Measurements from ENCODE around the gene DHRS2.

DHRS2 gene

GRCh38 chr14:23600322-23600707 lies 35.8 kb upstream of the DHRS2 start:
- no peak for TF ChIP-seq CTCF (IDR thresholded peaks at IDR 0.05)
- Histone ChIP-seq H3K9me3 (no peaks in the 10 kb centered on the region), H3K4me1 (ENCODE audit: control insufficient read depth in 1 of 2, insufficient read depth in 1 of 2, low read depth in 1 of 2, low read length in 1 of 2) (no peaks in the 10 kb centered on the region), H3K27me3 (no peaks in the 10 kb centered on the region), H3K36me3 (no peaks in the 10 kb centered on the region), H3K27ac (no peak overlapping the region), H3K4me3 (ENCODE audit: low read depth in 1 of 2, low read length in 1 of 2) (no peak overlapping the region)

GRCh38 chr14:23600806-23601205 lies 35.4 kb upstream of the DHRS2 start:
- H3K36me3 ChIP-seq, result no peaks in the 10 kb centered on the region
- no peak overlapping the region for H3K4me3 ChIP-seq (ENCODE audit: low read depth in 1 of 2, low read length in 1 of 2)
- H3K27me3 ChIP-seq, result no peaks in the 10 kb centered on the region
- H3K27ac ChIP-seq, result no peak overlapping the region
- no peaks in the 10 kb centered on the region for H3K4me1 ChIP-seq (ENCODE audit: control insufficient read depth in 1 of 2, insufficient read depth in 1 of 2, low read depth in 1 of 2, low read length in 1 of 2)
- no peaks in the 10 kb centered on the region for H3K9me3 ChIP-seq
- no peak for TF ChIP-seq CTCF (IDR thresholded peaks at IDR 0.05)

- no peaks in the 10 kb centered on the region for H3K27me3 ChIP-seq
- no peaks in the 10 kb centered on the region for H3K36me3 ChIP-seq
- H3K27ac ChIP-seq, result no peak overlapping the region
- no peaks in the 10 kb centered on the region for H3K9me3 ChIP-seq
- no peak overlapping the region for H3K4me3 ChIP-seq (ENCODE audit: low read depth in 1 of 2, low read length in 1 of 2)
- H3K4me1 ChIP-seq (ENCODE audit: control insufficient read depth in 1 of 2, insufficient read depth in 1 of 2, low read depth in 1 of 2, low read length in 1 of 2), result no peaks in the 10 kb centered on the region
- TF ChIP-seq CTCF (IDR thresholded peaks at IDR 0.05), result no peak
Observed at GRCh38 chr14:23601424-23601823, 34.7 kb upstream of the DHRS2 start.

- no peaks in the 10 kb centered on the region for H3K36me3 ChIP-seq
- no peaks in the 10 kb centered on the region for H3K9me3 ChIP-seq
- H3K27me3 ChIP-seq, result no peaks in the 10 kb centered on the region
- no peaks in the 10 kb centered on the region for H3K4me1 ChIP-seq (ENCODE audit: control insufficient read depth in 1 of 2, insufficient read depth in 1 of 2, low read depth in 1 of 2, low read length in 1 of 2)
- no peak for TF ChIP-seq CTCF (IDR thresholded peaks at IDR 0.05)
- H3K4me3 ChIP-seq (ENCODE audit: low read depth in 1 of 2, low read length in 1 of 2), result no peak overlapping the region
- H3K27ac ChIP-seq, result no peak overlapping the region
Observed at GRCh38 chr14:23601845-23602180, 34.4 kb upstream of the DHRS2 start.

- TF ChIP-seq CTCF (IDR thresholded peaks at IDR 0.05), result no peak
- no peaks in the 10 kb centered on the region for H3K36me3 ChIP-seq
- no peak overlapping the region for H3K27ac ChIP-seq
Observed at GRCh38 chr14:23602181-23603095, 33.7 kb upstream of the DHRS2 start.

More at GRCh38 chr14:23602181-23603095, 33.7 kb upstream of the DHRS2 start:
- Histone ChIP-seq H3K9me3 (no peaks in the 10 kb centered on the region), H3K4me3 (ENCODE audit: low read depth in 1 of 2, low read length in 1 of 2) (no peak overlapping the region), H3K4me1 (ENCODE audit: control insufficient read depth in 1 of 2, insufficient read depth in 1 of 2, low read depth in 1 of 2, low read length in 1 of 2) (no peaks in the 10 kb centered on the region), H3K27me3 (no peaks in the 10 kb centered on the region)
